ELR (cell line): ENCODE results near the gene SLPI.

Experiments used
- DNase-seq: peaks from one replicate; pipeline ENCODE4 v3.0.0-alpha.2; 2015; ENCODE audit warnings: low read depth

SLPI gene

GRCh38 chr20:45254383-45255262 lies at the start of gene SLPI:
SLPI (minus strand) TSS chr20:45254564; CDS start chr20:45254543, 21 bp downstream.
- peak; percentile 10 for DNase-seq

- DNase-seq: peak; percentile 38
Observed at GRCh38 chr20:45303586-45304463, 49.5 kb upstream of the SLPI start.

- no peak for DNase-seq
Observed at GRCh38 chr20:45301824-45302271, 47.5 kb upstream of the SLPI start.

GRCh38 chr20:45300961-45301360 lies 46.6 kb upstream of the SLPI start:
- DNase-seq: peak; percentile 78

- DNase-seq: no peak
Observed at GRCh38 chr20:45299786-45300185, 45.4 kb upstream of the SLPI start.

GRCh38 chr20:45297786-45298497 lies 43.6 kb upstream of the SLPI start:
- DNase-seq: no peak

- DNase-seq: no peak
Observed at GRCh38 chr20:45294659-45295058, 40.3 kb upstream of the SLPI start.

- no peak for DNase-seq
Observed at GRCh38 chr20:45294003-45294368, 39.6 kb upstream of the SLPI start.

- DNase-seq: peak; percentile 89
Observed at GRCh38 chr20:45293041-45294002, 39.0 kb upstream of the SLPI start.

GRCh38 chr20:45292343-45292742 lies 38.0 kb upstream of the SLPI start:
- no peak for DNase-seq

- DNase-seq: no peak
Observed at GRCh38 chr20:45291526-45291925, 37.2 kb upstream of the SLPI start.

GRCh38 chr20:45290677-45291355 lies 36.5 kb upstream of the SLPI start:
- peak; percentile 86 for DNase-seq

GRCh38 chr20:45289942-45290676 lies 35.7 kb upstream of the SLPI start:
- no peak for DNase-seq

- DNase-seq: no peak
Observed at GRCh38 chr20:45288860-45289259, 34.5 kb upstream of the SLPI start.

GRCh38 chr20:45288376-45288775 lies 34.0 kb upstream of the SLPI start:
- no peak for DNase-seq

GRCh38 chr20:45283551-45284057 lies 29.2 kb upstream of the SLPI start:
- peak; percentile 35 for DNase-seq

- no peak for DNase-seq
Observed at GRCh38 chr20:45282700-45283550, 28.6 kb upstream of the SLPI start.

GRCh38 chr20:45279992-45280391 lies 25.6 kb upstream of the SLPI start:
- DNase-seq: no peak

- DNase-seq: no peak
Observed at GRCh38 chr20:45275338-45275737, 21.0 kb upstream of the SLPI start.
